Pancreas (tissue), 10 donors: Measurements from ENCODE around the gene KAZN. TPM values are rescaled to one million over a fixed set of nuclear protein-coding genes. Genes with fewer than 3 reads are reported as not detected.
A peak's percentile ranks its signal among the peaks of the same experiment; 100 is the strongest.

ENCODE experiments used
- ATAC-seq, 4 donors: fragments of 200-7000 bp; cut with Tn5 transposase; one replicate each; pipeline versions ENCODE4 v1.8.0 to v1.9.1; 2020; ENCODE audit warnings: mild to moderate bottlenecking in 4 of 4, moderate library complexity in 4 of 4
- DNase-seq, 6 donors: peaks; one replicate each; pipeline ENCODE4 v3.0.0-alpha.2; 2020
- FAIRE-seq: peaks from 2 replicates; lab custom pipeline; 2012; peaks lifted over from hg19 to GRCh38; lab: Jason Lieb, UNC
- H3K27ac ChIP-seq, 4 donors: fragments of 200-600 bp; sonication (generic); 1 replicate in 3 of 4; 2 replicates in 1 of 4; pipeline versions ENCODE4 v1.5.0 to v1.8.0; 2020
- H3K27me3 ChIP-seq, 4 donors: fragments of 200-600 bp; one replicate each; pipeline ENCODE4 v1.8.0; 2021
- H3K36me3 ChIP-seq, 3 donors: fragments of 200-600 bp; sonication (generic) in 1 of 3; one replicate each; pipeline versions ENCODE4 v1.5.0 to v1.8.0; 2020 to 2021
- H3K4me1 ChIP-seq, 3 donors: fragments of 200-600 bp; one replicate each; pipeline ENCODE4 v1.8.0; 2021
- H3K4me3 ChIP-seq, 4 donors: fragments of 200-600 bp; sonication (generic) in 2 of 4; one replicate each; pipeline versions ENCODE4 v1.5.0 to v1.8.0; 2020 to 2021
- H3K9me3 ChIP-seq, 4 donors: fragments of 200-600 bp; one replicate each; pipeline ENCODE4 v1.8.0; 2021
- WGBS, 2 donors: extraction: QIAGEN DNeasy Blood & Tissue Kit; methylation state at CpG; one replicate each; pipeline ENCODE4 v1.1.7; 2013; 5-methylcytosine and 5-hydroxymethylcytosine counted together
- intact Hi-C, 3 donors: fragments of 100-400 bp; cut with DNase I; formaldehyde crosslinking; loops; one replicate each; pipeline versions ENCODE4 v1.11.1 to v1.14.2; 2022
- polyA plus RNA-seq, 2 donors: library from polyadenylated mRNA; stranded (reverse); fragments of 200-250 nt; gene quantifications; one replicate each; pipeline ENCODE4 v1.2.3, GENCODE V29; 2013
- total RNA-seq, 6 donors: library from RNA; stranded (reverse); fragmentation: NEBNext Ultra II Directional in 4 of 6; extraction: Animal tissue kit (Norgen Biotek cat#: 25700) in 4 of 6; gene quantifications; one replicate each; pipeline versions ENCODE4 v1.2.1 to v1.2.4, GENCODE V29; 2021 to 2023
- TF ChIP-seq, protein P1 (sequence below), 4 donors: fragments of 200-600 bp; sonication (generic) in 3 of 4; IDR thresholded peaks; one replicate each; pipeline versions ENCODE4 v1.5.0 to v1.8.0; 2021; ENCODE audit warnings: antibody characterized with exemption in 4 of 4
- donor health status: healthy with polysubstance abuse.
- donor health status: DM: no; HTN: no; CAD: no; lungs with moderate emphysema.
- donor health status: DM: no; HTN: no; CAD: no.
- donor health status: control.
- donor health status: control.
- donor health status: Bipolar disorder and iron deficiency.
- donor health status: DM: yes; HTN: yes; CAD: no.
- donor health status: DM: no; HTN: no; CAD: no.
- donor health status: DM: no; HTN: no; CAD: no.
- donor health status: DM: yes; HTN: yes; CAD: no.

Gene KAZN
- total and polyA plus RNA-seq, 8 donors, result 2.4 to 6.0 (median 4.1) TPM

DNA sequence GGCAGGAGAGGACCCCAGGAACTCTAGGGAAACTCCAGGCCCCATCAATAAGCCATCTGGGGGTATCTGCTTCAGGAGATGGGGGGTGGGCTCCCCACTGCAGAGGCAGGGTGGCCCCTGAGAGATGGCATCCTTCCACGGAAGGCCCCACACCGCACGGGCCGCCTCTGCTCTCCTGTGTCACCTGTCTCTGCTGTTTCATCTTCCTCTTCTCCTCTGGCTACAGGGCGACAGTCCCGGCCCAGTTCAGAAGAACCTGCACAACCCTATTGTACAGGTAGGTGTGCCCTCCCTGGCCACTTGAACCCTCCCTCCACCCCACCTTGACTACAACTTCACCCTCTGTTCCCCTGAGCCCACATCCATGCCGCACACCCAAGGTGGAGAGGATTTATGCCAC lies 464.9 kb downstream of the KAZN start:
- intact Hi-C loops, result no loop called here
- Histone ChIP-seq H3K4me1 (no peaks in the 10 kb centered on the region), H3K36me3 (no peaks in the 10 kb centered on the region), H3K27ac (no peak overlapping the region), H3K9me3 (no peaks in the 10 kb centered on the region), H3K27me3 (no peaks in the 10 kb centered on the region), H3K4me3 (no peak overlapping the region)
- TF ChIP-seq, protein P1, sequence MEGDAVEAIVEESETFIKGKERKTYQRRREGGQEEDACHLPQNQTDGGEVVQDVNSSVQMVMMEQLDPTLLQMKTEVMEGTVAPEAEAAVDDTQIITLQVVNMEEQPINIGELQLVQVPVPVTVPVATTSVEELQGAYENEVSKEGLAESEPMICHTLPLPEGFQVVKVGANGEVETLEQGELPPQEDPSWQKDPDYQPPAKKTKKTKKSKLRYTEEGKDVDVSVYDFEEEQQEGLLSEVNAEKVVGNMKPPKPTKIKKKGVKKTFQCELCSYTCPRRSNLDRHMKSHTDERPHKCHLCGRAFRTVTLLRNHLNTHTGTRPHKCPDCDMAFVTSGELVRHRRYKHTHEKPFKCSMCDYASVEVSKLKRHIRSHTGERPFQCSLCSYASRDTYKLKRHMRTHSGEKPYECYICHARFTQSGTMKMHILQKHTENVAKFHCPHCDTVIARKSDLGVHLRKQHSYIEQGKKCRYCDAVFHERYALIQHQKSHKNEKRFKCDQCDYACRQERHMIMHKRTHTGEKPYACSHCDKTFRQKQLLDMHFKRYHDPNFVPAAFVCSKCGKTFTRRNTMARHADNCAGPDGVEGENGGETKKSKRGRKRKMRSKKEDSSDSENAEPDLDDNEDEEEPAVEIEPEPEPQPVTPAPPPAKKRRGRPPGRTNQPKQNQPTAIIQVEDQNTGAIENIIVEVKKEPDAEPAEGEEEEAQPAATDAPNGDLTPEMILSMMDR (IDR thresholded peaks at IDR 0.05), result no peak
- DNase-seq (peak in 1 of 6 donors; percentile 25), FAIRE-seq (no peak), ATAC-seq (no peak)
- WGBS, 2 donors, result 94% methylated on average over 7 of the region's 7 CpGs

DNA sequence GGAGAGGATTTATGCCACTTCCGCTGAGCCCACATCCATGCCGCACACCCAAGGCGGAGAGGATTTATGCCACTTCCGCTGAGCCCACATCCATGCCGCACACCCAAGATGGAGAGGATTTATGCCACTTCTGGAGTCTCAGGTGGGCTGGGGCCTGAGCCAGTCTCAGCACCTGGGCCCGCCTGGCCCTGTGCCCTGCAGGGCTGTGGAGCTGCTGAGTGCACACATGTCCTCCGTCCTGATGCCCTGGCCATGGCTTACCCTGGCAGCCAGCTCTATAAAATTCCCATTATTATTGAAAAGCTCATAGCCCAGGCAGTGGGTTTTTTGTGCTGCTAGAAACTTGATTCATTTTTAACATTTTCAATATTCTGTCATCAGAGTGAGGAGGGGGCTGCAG lies 465.3 kb downstream of the KAZN start:
- ATAC-seq (no peak), FAIRE-seq (no peak), DNase-seq (peak in 1 of 6 donors; percentile 40)
- no peaks in the 10 kb centered on the region for H3K36me3 ChIP-seq
- no peak overlapping the region for H3K4me3 ChIP-seq
- intact Hi-C loops, result no loop called here
- no peaks in the 10 kb centered on the region for H3K27me3 ChIP-seq
- H3K4me1 ChIP-seq, result no peaks in the 10 kb centered on the region
- 92 to 98% methylated on average over 7 of the region's 7 CpGs for WGBS, 2 donors
- H3K9me3 ChIP-seq, result no peaks in the 10 kb centered on the region
- H3K27ac ChIP-seq, result no peak overlapping the region
- TF ChIP-seq, protein P1 (IDR thresholded peaks at IDR 0.05), result no peak

DNA sequence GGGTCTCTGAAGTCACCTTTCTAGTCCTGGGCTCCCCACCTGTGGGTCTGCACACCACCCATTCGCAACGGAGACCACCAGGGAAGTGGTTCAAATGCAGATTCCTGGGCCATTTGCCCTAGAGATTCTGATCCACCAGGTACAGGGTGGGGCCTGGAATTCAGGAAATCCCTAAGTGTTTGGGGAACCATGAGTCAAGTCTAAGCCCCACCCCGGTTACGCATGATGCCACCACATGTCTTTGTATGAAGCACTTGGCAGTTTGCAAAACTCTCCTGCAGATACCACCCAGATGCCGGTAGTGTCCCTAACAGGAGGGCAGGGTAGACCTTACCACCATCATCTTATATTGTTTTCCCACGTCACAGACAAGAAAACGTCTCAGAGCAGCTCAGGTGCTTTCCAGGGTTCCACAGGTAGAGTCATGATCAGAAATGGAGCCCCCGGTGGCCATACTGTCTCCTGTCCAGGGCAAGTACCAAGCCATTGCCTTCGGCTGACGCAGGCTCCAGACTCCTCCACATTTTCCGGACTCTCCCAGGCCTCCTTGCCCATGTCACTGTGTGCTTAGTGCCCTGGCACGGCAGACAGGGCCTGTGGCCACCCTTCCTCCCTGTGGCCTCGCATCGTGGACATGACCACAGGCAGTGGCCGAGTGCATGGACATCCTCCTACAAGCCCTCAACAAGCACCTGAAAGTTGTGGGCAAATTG lies 465.9 kb downstream of the KAZN start:
- FAIRE-seq, result no peak
- Histone ChIP-seq H3K4me3 (no peak overlapping the region), H3K27me3 (no peaks in the 10 kb centered on the region), H3K36me3 (no peaks in the 10 kb centered on the region), H3K9me3 (no peaks in the 10 kb centered on the region), H3K4me1 (no peaks in the 10 kb centered on the region), H3K27ac (no peak overlapping the region)
- ATAC-seq, result no peak
- intact Hi-C loops, result no loop called here
- 90 to 92% methylated on average over 15 of the region's 15 CpGs for WGBS, 2 donors
- TF ChIP-seq, protein P1 (IDR thresholded peaks at IDR 0.05), result no peak
- peak in 1 of 6 donors; percentile 43 for DNase-seq

DNA sequence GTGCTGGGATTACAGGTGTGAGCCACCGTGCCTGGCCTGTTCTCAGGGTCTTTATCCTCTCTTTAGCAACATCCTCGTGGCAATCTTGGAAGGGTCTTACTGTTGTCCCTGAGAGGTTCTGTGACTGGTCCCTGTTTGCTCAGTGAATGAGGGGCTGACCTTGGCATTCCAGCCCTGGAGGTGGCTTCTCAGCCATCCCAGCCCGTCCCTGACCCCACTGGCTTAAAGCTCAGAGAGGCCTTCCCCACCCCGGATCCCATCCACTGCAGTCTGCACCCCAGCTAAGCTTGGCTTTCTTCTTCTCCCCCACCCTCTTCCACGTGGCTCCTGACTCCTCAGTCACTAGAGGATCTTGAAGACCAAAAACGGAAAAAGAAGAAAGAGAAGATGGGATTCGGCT lies 466.8 kb downstream of the KAZN start:
- no peak overlapping the region for H3K4me3 ChIP-seq
- no peak overlapping the region for H3K27ac ChIP-seq
- FAIRE-seq (no peak), DNase-seq (no peak), ATAC-seq (no peak)
- no peaks in the 10 kb centered on the region for H3K27me3 ChIP-seq
- H3K4me1 ChIP-seq, result no peaks in the 10 kb centered on the region
- no peaks in the 10 kb centered on the region for H3K9me3 ChIP-seq
- TF ChIP-seq, protein P1 (IDR thresholded peaks at IDR 0.05), result no peak
- intact Hi-C loops, result no loop called here
- WGBS, 2 donors, result 79 to 80% methylated on average over 7 of the region's 7 CpGs
- H3K36me3 ChIP-seq, result no peaks in the 10 kb centered on the region

DNA sequence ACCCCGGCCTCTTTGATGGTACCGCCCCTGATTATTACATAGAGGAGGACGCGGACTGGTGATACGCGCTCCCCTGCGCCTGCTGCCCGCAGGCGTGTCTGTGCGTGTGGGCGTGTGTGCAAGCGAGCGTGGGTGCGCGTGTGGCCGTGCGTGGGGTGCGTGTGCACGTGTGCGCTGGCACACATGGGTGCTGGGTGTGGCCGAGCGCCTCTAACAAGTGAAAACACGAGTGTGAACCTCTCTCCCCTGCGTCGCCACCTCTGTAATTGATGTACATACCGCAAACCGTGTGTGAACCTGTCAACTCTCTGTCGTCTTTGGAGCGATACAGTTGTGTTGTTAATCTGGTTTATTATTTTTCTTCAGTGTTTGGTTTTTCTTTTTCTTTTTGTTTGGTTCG lies 467.3 kb downstream of the KAZN start:
- peak in 1 of 6 donors; percentile 26 for DNase-seq
- no peak for ATAC-seq
- FAIRE-seq, result no peak
- no peak overlapping the region for H3K4me3 ChIP-seq
- 93 to 95% methylated on average over 30 of the region's 30 CpGs for WGBS, 2 donors
- intact Hi-C loops, result no loop called here
- H3K9me3 ChIP-seq, result no peaks in the 10 kb centered on the region
- no peaks in the 10 kb centered on the region for H3K27me3 ChIP-seq
- no peak overlapping the region for H3K27ac ChIP-seq
- no peaks in the 10 kb centered on the region for H3K4me1 ChIP-seq
- H3K36me3 ChIP-seq, result no peaks in the 10 kb centered on the region
- TF ChIP-seq, protein P1 (IDR thresholded peaks at IDR 0.05), result no peak
